GM19025 (cell line): Measurements from ENCODE around the gene TRIM24.
A peak's percentile ranks its signal among the peaks of the same experiment; 100 is the strongest.
"Not testable (repeated sequence)": the region's sequence is repeated elsewhere in the genome, so short reads cannot be mapped to it uniquely, and the experiment has no call there.

Experiments
- ATAC-seq: cut with Tn5 transposase; IDR thresholded peaks from one replicate; pipeline ENCODE4 v1.9.1; 2021; ENCODE audit warnings: mild to moderate bottlenecking, low read depth, moderate library complexity; ENCODE audit not compliant: unreplicated experiment

TRIM24 gene

DNA sequence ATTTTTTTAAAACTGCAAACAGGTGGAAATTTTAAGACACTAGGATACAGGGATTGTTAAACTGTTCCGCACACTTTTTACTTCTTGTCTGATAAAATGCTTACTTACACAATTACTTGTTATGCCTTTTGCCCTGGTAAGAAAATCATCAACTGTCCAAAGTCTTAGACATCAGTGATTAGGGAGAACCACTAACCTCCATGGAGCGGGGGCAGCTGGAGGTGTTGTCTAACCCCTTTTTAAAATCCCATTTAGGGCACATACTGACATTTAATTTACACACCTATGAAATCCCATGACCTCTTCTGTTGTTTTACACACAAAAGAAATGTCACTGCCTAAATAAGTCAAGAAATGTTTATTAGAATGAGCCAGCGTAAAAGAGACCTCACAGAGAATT lies 65.7 kb downstream of the TRIM24 start:
- ATAC-seq: no peak

GRCh38 chr7:138527746-138528223 lies 67.7 kb downstream of the TRIM24 start:
- no peak for ATAC-seq

DNA sequence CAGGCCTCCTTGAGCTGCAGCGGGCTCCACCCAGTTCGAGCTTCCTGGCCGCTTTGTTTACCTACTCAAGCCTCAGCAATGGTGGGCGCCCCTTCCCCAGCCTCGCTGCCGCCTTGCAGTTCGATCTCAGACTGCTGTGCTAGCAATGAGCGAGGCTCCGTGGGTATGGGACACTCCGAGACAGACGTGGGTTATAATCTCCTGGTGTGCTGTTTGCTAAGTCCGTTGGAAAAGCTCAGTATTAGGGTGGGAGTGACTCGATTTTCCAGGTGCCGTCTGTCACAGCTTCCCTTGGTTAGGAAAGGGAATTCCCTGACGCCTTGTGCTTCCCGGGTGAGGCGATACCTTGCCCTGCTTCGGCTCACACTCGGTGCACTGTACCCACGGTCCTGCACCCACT lies 76.8 kb downstream of the TRIM24 start:
- not testable (repeated sequence) for ATAC-seq

DNA sequence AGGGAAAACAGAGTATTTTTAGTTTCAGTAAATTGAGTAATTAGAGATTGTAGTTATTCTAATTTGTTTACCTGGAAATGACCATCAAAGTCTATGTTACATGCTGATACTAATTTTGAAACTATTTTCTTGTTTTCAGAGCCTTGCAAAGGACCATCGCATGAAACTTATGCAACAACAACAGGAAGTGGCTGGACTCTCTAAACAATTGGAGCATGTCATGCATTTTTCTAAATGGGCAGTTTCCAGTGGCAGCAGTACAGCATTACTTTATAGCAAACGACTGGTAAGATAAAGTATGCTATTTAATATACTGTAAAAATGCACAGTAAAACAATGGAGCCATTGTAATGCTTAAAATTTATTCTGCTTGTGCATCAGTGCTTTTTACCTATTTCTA lies 78.5 kb downstream of the TRIM24 start:
- ATAC-seq: no peak

GRCh38 chr7:138538997-138539644 lies 79.1 kb downstream of the TRIM24 start:
- ATAC-seq: no peak

DNA sequence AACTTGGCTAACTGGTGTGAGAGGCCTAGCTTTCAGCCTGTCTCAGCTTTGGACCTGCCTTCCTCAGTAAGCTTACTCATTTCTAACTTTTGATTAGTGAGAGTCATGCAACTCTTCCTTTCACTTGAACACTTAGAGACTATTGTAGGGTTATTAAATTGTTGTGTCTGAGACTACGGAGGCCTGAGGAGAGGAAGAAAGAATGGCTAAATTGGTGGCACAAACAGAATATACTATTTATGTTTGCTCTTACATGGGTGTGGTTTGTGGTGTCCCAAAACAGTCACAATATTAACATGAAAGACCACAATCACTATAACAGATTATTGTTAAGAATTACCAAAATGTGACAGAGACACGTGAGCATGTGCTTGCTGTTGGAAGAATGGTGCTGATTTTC lies 82.1 kb downstream of the TRIM24 start:
- ATAC-seq: peak; percentile 76

DNA sequence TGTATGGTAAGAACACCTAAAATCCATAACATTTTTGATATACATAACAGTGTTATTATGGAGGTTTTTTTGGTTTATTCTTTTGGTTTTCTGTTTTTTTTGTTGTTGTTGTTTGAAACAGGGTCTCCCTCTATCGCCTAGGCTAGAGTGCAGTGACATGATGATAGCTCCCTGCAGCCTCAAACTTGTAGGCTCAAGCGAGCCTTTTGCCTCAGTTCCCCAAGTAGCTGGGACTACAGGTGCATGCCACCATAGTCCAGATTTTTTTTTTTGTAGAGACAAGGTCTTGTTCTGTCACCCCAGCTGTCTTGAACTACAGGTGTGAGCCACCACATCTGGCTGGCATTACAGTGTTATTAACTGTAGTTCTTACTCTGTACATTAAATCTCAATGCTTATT lies 83.7 kb downstream of the TRIM24 start:
- no peak for ATAC-seq

GRCh38 chr7:138545123-138545522 lies 85.1 kb downstream of the TRIM24 start:
- no peak for ATAC-seq

- no peak for ATAC-seq
Measured at GRCh38 chr7:138546064-138546619, 86.1 kb downstream of the TRIM24 start.

GRCh38 chr7:138546829-138547228 lies 86.8 kb downstream of the TRIM24 start:
- ATAC-seq: no peak

GRCh38 chr7:138549082-138549481 lies 89.0 kb downstream of the TRIM24 start:
- no peak for ATAC-seq

DNA sequence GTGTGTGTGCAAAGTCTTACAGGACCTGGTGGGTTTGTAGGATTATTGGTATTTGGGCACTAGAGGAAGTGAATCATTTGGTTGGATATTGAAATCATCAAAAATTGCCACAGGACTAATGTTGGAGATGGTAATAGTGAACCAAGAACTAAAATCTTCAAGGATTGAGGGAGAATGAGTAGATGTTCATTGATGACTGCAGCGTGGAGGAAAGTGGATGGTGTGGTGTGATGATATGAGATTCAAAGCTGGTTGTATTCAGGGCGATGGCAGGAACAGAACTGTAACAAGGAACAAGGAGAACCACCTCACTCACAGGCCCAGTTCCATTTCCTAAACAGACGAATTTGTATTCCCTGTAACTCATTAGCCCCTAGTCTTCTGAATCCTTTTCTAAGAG lies 90.3 kb downstream of the TRIM24 start:
- ATAC-seq: no peak

- no peak for ATAC-seq
Measured at GRCh38 chr7:138551102-138551501, 91.0 kb downstream of the TRIM24 start.

DNA sequence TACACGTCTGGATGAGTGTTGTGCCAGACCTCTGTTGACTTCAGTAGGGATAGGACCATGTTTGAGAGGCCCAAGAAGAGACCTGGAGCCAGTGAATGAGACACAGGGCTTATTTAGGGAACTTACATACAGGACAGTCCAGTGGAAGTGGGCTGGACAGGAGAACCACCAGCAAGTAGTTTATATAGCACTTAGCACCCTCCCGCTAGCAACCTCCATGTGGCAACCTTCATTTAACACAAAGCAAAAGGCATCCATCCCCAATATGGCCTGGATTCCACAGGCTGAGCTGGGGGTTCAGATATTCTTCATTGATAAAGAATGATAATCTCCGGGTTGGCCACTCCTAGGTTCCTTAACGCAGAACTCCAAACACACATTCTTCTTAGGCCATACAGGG lies 93.7 kb downstream of the TRIM24 start:
- ATAC-seq: no peak

DNA sequence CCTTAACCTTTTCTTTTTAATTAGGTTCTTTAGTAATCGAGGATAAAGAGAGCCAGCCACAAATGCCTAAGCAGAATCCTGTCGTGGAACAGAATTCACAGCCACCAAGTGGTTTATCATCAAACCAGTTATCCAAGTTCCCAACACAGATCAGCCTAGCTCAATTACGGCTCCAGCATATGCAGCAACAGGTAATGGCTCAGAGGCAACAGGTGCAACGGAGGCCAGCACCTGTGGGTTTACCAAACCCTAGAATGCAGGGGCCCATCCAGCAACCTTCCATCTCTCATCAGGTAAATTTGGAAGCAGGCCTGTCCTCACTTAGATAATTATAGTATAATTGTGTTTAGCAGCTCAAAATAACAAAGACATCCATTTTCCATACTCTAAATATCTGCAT lies 94.6 kb downstream of the TRIM24 start:
- ATAC-seq: no peak

DNA sequence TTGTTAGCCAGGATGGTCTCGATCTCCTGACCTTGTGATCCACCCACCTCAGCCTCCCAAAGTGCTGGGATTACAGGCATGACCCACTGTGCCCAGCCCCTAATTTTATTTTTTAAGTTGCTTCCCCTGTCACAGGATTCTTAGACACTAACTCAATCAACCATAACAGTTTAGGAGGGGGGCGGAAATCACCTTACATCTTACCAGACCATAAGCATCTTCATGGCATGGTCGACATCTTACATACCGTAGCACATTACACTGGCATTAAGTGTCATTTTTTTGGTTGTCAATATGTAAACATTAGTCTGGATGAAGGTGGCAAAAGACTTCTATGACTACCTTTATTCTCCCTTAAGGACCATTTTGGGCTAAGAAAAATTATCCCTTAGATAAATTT lies 95.6 kb downstream of the TRIM24 start:
- no peak for ATAC-seq

- ATAC-seq: no peak
Measured at GRCh38 chr7:138556771-138557484, 96.9 kb downstream of the TRIM24 start.

- no peak for ATAC-seq
Measured at GRCh38 chr7:138559448-138559847, 99.4 kb downstream of the TRIM24 start.

DNA sequence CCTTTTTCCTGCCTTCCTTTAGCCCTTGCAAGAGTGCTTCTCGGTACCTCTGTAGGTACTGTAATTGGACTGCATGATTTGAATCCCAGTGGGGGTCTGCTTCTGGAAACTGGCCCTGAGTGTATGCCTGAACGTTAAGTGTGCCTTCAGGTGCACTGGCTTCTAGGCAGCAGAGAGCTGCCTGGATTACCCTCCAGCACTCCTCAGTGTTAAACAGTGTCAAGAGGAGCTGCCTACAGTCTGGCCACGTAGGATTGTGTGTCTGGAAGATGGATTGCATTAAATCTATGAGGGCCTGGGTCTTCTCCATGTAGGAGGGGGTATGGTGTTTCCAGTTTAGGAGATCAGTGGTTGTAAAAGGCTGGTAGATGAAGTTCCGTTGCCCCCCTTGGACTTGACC lies 103.7 kb downstream of the TRIM24 start:
- ATAC-seq: no peak

GRCh38 chr7:138564365-138564764 lies 104.3 kb downstream of the TRIM24 start:
- ATAC-seq: no peak

GRCh38 chr7:138565071-138565450 lies 105.0 kb downstream of the TRIM24 start:
- no peak for ATAC-seq
